A549 (cell line): ENCODE data around the gene SLC16A13. TPM values are rescaled to one million over a fixed set of nuclear protein-coding genes. Genes with fewer than 3 reads are reported as not detected.

Experiments used
- ATAC-seq, 2 experiments: fragments of 200-7000 bp in 1 of 2; fragments of >200 bp in 1 of 2; cut with Nextera tagmentation in 1 of 2; cut with Tn5 transposase in 1 of 2; 3 replicates each; pipeline versions ENCODE4 v1.8.0 to v1.9.1; 2018 to 2020; ENCODE audit warnings: mild to moderate bottlenecking in 1 of 2, moderate library complexity in 1 of 2
- CTCF ChIA-PET: fragments of 300-600 bp; sonication (Branson Sonifier 250); formaldehyde crosslinking; extraction: SDS; loops from one replicate; lab custom pipeline; 2021; ENCODE audit warnings: antibody characterized with exemption, inconsistent platforms; lab: Yijun Ruan, JAX
- POLR2A ChIA-PET: fragments of 350-600 bp; formaldehyde crosslinking; extraction: SDS; loops from one replicate; lab custom pipeline; 2021; ENCODE audit warnings: antibody characterized with exemption, inconsistent platforms; lab: Yijun Ruan, JAX
- DNase-seq, 2 experiments: peaks; one replicate each; pipeline versions ENCODE4 v3.0.0 to v3.0.0-alpha.2; 2011 to 2016; ENCODE audit warnings: low read depth in 1 of 2, low spot score in 1 of 2
- FAIRE-seq: peaks from 2 replicates; lab custom pipeline; 2011; peaks lifted over from hg19 to GRCh38; lab: Jason Lieb, UNC
- H3K27ac ChIP-seq, 2 experiments: fragments of >200 bp; sonication (Bioruptor Twin); formaldehyde crosslinking; 3 replicates each; pipeline ENCODE4 v1.5.1; 2016 to 2017
- H3K4me1 ChIP-seq: fragments of >200 bp; sonication (Bioruptor Twin); formaldehyde crosslinking; 3 replicates; pipeline ENCODE4 v1.6.1; 2016
- H3K4me2 ChIP-seq: fragments of >200 bp; sonication (Bioruptor Twin); formaldehyde crosslinking; 3 replicates; pipeline ENCODE4 v1.6.1; 2016
- H3K4me3 ChIP-seq: fragments of >200 bp; sonication (Bioruptor Twin); formaldehyde crosslinking; 3 replicates; pipeline ENCODE4 v1.5.1; 2016
- H3K9me3 ChIP-seq: fragments of >200 bp; sonication (Bioruptor Twin); formaldehyde crosslinking; 3 replicates; pipeline ENCODE4 v1.6.1; 2016
- BHLHE40 ChIP-seq: IDR thresholded peaks from 2 replicates; pipeline ENCODE4 v1.6.1; 2012; ENCODE audit warnings: low read depth, low read length, inconsistent platforms
- CBX8 ChIP-seq: fragments of 200-600 bp; sonication (generic); IDR thresholded peaks from 2 replicates; pipeline ENCODE4 v1.6.1; 2016
- CHD4 ChIP-seq: fragments of 200-600 bp; sonication (generic); IDR thresholded peaks from 2 replicates; pipeline ENCODE4 v1.6.1; 2016; ENCODE audit warnings: antibody characterized with exemption, mild to moderate bottlenecking, borderline replicate concordance
- EHF ChIP-seq: fragments of 250-450 bp; sonication (Bioruptor Pico); IDR thresholded peaks from 2 replicates; pipeline ENCODE4 v1.5.0; 2020; ENCODE audit warnings: mild to moderate bottlenecking
- FOSB ChIP-seq: fragments of 250-450 bp; sonication (Bioruptor Pico); IDR thresholded peaks from 2 replicates; pipeline ENCODE4 v1.5.0; 2020; ENCODE audit warnings: mild to moderate bottlenecking, moderate library complexity
- FOSL2 ChIP-seq, 2 experiments: fragments of 450-650 bp in 1 of 2; fragments of >200 bp in 1 of 2; sonication (Bioruptor Twin) in 1 of 2; formaldehyde crosslinking; IDR thresholded peaks; 2 replicates each; pipeline versions ENCODE4 v1.5.0 to v1.6.1; 2016 to 2020; ENCODE audit warnings: mild to moderate bottlenecking in 1 of 2, moderate library complexity in 1 of 2
- FOXS1 ChIP-seq: fragments of 250-450 bp; sonication (Bioruptor Pico); IDR thresholded peaks from 2 replicates; pipeline ENCODE4 v1.5.0; 2020; ENCODE audit warnings: mild to moderate bottlenecking, moderate library complexity
- GATA3 ChIP-seq: IDR thresholded peaks from 2 replicates; pipeline ENCODE4 v1.6.1; 2012; ENCODE audit warnings: borderline replicate concordance
- HDAC2 ChIP-seq: fragments of 200-600 bp; sonication (generic); IDR thresholded peaks from 2 replicates; pipeline ENCODE4 v1.6.1; 2016
- JUNB ChIP-seq: fragments of >200 bp; sonication (Bioruptor Twin); formaldehyde crosslinking; IDR thresholded peaks from 2 replicates; pipeline ENCODE4 v1.6.1; 2016
- KDM1A ChIP-seq: fragments of 200-600 bp; sonication (generic); IDR thresholded peaks from 2 replicates; pipeline ENCODE4 v1.6.1; 2016; ENCODE audit warnings: low read depth, mild to moderate bottlenecking
- KDM5A ChIP-seq: fragments of 200-600 bp; sonication (generic); IDR thresholded peaks from 2 replicates; pipeline ENCODE4 v1.6.1; 2016; ENCODE audit warnings: antibody characterized with exemption, mild to moderate bottlenecking
- NPAS2 ChIP-seq: fragments of 250-450 bp; sonication (Bioruptor Pico); IDR thresholded peaks from 2 replicates; pipeline ENCODE4 v1.8.0; 2022; ENCODE audit warnings: mild to moderate bottlenecking, moderate library complexity, borderline replicate concordance
- NR3C1 ChIP-seq: fragments of >200 bp; sonication (Bioruptor Twin); formaldehyde crosslinking; IDR thresholded peaks from 3 replicates; pipeline ENCODE4 v1.6.1; 2017
- RCOR1 ChIP-seq: fragments of 150-350 bp; IDR thresholded peaks from 2 replicates; pipeline ENCODE4 v1.6.1; 2014; ENCODE audit warnings: antibody characterized with exemption, low read length, low read depth
- SREBF2 ChIP-seq: fragments of 450-650 bp; IDR thresholded peaks from 2 replicates; pipeline ENCODE4 v1.6.1; 2014; ENCODE audit warnings: mild to moderate bottlenecking, moderate library complexity
- ZC3H11A ChIP-seq: fragments of 450-650 bp; IDR thresholded peaks from 2 replicates; pipeline ENCODE4 v1.6.1; 2014; ENCODE audit warnings: antibody characterized with exemption, mild to moderate bottlenecking
- ZNF302 ChIP-seq: fragments of 250-450 bp; sonication (Bioruptor Pico); IDR thresholded peaks from 2 replicates; pipeline ENCODE4 v1.9.0; 2021; ENCODE audit warnings: inconsistent platforms, mild to moderate bottlenecking, moderate library complexity
- ZSCAN20 ChIP-seq: fragments of 250-450 bp; sonication (Bioruptor Pico); IDR thresholded peaks from 2 replicates; pipeline ENCODE4 v1.8.0; 2022; ENCODE audit warnings: mild to moderate bottlenecking, moderate library complexity
- WGBS: methylation state at CpG from one replicate; pipeline ENCODE4 v1.1.6; 2017; ENCODE audit errors: missing lambda C conversion rate; 5-methylcytosine and 5-hydroxymethylcytosine counted together
- polyA plus RNA-seq, 4 experiments: library from polyadenylated mRNA; depleted of rRNA in 3 of 4; stranded (reverse); fragments of >200 nt; fragmentation: RNase III in 1 of 4; extraction: RNeasy Plus Mini Kit Qiagen cat#74134 plus additional on column Dnase treatment in 1 of 4; gene quantifications; 2 replicates in 3 of 4; 3 replicates in 1 of 4; pipeline ENCODE4 v1.2.3, GENCODE V29; 2011 to 2017
- TF ChIP-seq, protein P1 (sequence below): fragments of 200-600 bp; sonication (generic); IDR thresholded peaks from 2 replicates; pipeline ENCODE4 v1.6.1; 2016; ENCODE audit warnings: antibody characterized with exemption, mild to moderate bottlenecking, moderate library complexity
- TF ChIP-seq, protein P2 (sequence below): IDR thresholded peaks from 2 replicates; pipeline ENCODE4 v1.6.1; 2012; ENCODE audit warnings: low read depth, borderline replicate concordance
- TF ChIP-seq, protein P3 (sequence below): IDR thresholded peaks from 2 replicates; pipeline ENCODE4 v1.6.1; 2012
- TF ChIP-seq, protein P4 (sequence below): fragments of 450-650 bp; IDR thresholded peaks from 2 replicates; pipeline ENCODE4 v1.6.1; 2014; ENCODE audit warnings: antibody characterized with exemption
- TF ChIP-seq, protein P5 (sequence below): fragments of >200 bp; sonication (Bioruptor Twin); formaldehyde crosslinking; IDR thresholded peaks from 2 replicates; pipeline ENCODE4 v1.6.1; 2016
- TF ChIP-seq, protein P6 (sequence below): fragments of 250-450 bp; sonication (Bioruptor Pico); IDR thresholded peaks from 2 replicates; pipeline ENCODE4 v1.5.0; 2021; ENCODE audit warnings: mild to moderate bottlenecking, moderate library complexity, borderline replicate concordance

SLC16A13 gene
- polyA plus RNA-seq, 2 of the 4 experiments (the other 2 are of a cell fraction): 8.0 to 10.9 TPM

DNA sequence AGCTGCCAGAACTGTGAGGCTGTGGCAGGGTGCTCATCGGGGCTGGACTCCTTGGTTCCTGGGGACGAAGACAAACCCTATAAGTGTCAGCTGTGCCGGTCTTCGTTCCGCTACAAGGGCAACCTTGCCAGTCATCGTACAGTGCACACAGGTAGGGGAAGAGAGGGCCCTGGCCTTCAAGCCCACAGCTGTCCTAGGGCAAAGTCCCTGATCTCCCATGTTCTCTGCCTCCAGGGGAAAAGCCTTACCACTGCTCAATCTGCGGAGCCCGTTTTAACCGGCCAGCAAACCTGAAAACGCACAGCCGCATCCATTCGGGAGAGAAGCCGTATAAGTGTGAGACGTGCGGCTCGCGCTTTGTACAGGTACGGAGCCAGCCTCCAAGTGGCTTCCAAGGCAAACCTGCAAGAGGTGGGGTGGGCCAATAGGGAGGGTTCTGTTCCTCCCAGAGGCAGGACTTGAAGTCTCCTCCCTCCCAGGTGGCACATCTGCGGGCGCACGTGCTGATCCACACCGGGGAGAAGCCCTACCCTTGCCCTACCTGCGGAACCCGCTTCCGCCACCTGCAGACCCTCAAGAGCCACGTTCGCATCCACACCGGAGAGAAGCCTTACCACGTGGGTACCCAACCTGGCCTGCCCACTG, 9.2 kb upstream of the SLC16A13 start (continued):
- TF ChIP-seq, protein P1, sequence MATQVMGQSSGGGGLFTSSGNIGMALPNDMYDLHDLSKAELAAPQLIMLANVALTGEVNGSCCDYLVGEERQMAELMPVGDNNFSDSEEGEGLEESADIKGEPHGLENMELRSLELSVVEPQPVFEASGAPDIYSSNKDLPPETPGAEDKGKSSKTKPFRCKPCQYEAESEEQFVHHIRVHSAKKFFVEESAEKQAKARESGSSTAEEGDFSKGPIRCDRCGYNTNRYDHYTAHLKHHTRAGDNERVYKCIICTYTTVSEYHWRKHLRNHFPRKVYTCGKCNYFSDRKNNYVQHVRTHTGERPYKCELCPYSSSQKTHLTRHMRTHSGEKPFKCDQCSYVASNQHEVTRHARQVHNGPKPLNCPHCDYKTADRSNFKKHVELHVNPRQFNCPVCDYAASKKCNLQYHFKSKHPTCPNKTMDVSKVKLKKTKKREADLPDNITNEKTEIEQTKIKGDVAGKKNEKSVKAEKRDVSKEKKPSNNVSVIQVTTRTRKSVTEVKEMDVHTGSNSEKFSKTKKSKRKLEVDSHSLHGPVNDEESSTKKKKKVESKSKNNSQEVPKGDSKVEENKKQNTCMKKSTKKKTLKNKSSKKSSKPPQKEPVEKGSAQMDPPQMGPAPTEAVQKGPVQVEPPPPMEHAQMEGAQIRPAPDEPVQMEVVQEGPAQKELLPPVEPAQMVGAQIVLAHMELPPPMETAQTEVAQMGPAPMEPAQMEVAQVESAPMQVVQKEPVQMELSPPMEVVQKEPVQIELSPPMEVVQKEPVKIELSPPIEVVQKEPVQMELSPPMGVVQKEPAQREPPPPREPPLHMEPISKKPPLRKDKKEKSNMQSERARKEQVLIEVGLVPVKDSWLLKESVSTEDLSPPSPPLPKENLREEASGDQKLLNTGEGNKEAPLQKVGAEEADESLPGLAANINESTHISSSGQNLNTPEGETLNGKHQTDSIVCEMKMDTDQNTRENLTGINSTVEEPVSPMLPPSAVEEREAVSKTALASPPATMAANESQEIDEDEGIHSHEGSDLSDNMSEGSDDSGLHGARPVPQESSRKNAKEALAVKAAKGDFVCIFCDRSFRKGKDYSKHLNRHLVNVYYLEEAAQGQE: no peak
- TF ChIP-seq FOSB (CRISPR knock-in tag) (no peak), NR3C1 (no peak), HDAC2 (no peak), JUNB (no peak), KDM5A (no peak)
- TF ChIP-seq, protein P2, sequence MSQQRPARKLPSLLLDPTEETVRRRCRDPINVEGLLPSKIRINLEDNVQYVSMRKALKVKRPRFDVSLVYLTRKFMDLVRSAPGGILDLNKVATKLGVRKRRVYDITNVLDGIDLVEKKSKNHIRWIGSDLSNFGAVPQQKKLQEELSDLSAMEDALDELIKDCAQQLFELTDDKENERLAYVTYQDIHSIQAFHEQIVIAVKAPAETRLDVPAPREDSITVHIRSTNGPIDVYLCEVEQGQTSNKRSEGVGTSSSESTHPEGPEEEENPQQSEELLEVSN: no peak
- TF ChIP-seq, protein P3, sequence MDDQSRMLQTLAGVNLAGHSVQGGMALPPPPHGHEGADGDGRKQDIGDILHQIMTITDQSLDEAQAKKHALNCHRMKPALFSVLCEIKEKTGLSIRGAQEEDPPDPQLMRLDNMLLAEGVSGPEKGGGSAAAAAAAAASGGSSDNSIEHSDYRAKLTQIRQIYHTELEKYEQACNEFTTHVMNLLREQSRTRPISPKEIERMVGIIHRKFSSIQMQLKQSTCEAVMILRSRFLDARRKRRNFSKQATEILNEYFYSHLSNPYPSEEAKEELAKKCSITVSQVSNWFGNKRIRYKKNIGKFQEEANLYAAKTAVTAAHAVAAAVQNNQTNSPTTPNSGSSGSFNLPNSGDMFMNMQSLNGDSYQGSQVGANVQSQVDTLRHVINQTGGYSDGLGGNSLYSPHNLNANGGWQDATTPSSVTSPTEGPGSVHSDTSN: no peak

DNA sequence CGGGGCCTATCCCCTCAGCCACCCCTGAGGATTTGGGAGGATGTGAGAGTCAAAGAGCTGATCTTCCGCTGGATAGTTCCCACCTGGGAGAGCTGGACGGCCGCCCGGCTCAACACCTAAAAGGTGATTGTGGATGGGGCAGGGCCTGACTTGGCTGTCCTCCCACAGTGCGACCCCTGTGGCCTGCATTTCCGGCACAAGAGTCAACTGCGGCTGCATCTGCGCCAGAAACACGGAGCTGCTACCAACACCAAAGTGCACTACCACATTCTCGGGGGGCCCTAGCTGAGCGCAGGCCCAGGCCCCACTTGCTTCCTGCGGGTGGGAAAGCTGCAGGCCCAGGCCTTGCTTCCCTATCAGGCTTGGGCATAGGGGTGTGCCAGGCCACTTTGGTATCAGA, 8.5 kb upstream of the SLC16A13 start:
- no peak for ATAC-seq
- H3K4me3 ChIP-seq: no peak overlapping the region
- WGBS: 81% methylated on average over 11 of the region's 13 CpGs
- POLR2A ChIA-PET: no interaction called here
- CTCF ChIA-PET: interaction anchor here (0.7 to 3.1 kb wide), 5 partner anchors 11 to 113 kb away, joined by 3 to 20 read pairs (median 4); no protein-coding TSS in a partner anchor
- TF ChIP-seq BHLHE40: no peak
- no peak for TF ChIP-seq ZNF302
- no peak for TF ChIP-seq KDM5A
- TF ChIP-seq CHD4: no peak
- no peak for FAIRE-seq
- H3K9me3 ChIP-seq: no peaks in the 10 kb centered on the region
- no peaks in the 10 kb centered on the region for H3K4me1 ChIP-seq
- no peak overlapping the region for H3K27ac ChIP-seq
- DNase-seq: no peak
- no peak overlapping the region for H3K4me2 ChIP-seq

DNA sequence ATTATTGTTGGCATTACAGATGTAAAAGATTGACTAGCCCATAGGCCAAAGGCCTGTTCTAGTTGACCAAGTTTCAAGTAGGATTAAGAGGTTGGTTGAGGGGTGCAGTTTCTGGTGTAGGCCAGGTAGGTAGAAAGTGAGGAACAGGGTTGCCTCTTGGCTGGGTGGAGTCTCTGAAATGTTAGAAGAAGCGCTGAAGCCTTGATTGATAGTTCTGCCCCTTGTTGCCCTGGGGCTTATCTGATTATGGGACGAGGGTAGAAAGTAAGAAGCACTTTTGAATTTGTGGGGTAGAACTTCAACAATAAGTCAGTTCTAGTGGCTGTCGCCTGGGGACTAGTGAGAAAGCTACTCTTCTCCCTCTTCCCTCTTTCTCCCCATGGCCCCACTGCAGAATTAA, 6.7 kb upstream of the SLC16A13 start:
- POLR2A ChIA-PET: no interaction called here
- TF ChIP-seq FOXS1 (CRISPR knock-in tag) (no peak), EHF (CRISPR knock-in tag) (no peak), ZC3H11A (no peak), RCOR1 (no peak), NPAS2 (CRISPR knock-in tag) (no peak), CBX8 (no peak), ZSCAN20 (CRISPR knock-in tag) (no peak), FOSB (CRISPR knock-in tag) (no peak), SREBF2 (no peak), KDM1A (no peak), GATA3 (no peak), FOSL2 (IDR thresholded peaks at IDR 0.05) (no peak), FOSL2 (CRISPR knock-in tag; IDR thresholded peaks at IDR 0.05) (no peak)
- TF ChIP-seq, protein P4, sequence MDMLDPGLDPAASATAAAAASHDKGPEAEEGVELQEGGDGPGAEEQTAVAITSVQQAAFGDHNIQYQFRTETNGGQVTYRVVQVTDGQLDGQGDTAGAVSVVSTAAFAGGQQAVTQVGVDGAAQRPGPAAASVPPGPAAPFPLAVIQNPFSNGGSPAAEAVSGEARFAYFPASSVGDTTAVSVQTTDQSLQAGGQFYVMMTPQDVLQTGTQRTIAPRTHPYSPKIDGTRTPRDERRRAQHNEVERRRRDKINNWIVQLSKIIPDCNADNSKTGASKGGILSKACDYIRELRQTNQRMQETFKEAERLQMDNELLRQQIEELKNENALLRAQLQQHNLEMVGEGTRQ: no peak
- TF ChIP-seq, protein P2: no peak
- TF ChIP-seq, protein P5, sequence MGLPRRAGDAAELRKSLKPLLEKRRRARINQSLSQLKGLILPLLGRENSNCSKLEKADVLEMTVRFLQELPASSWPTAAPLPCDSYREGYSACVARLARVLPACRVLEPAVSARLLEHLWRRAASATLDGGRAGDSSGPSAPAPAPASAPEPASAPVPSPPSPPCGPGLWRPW: no peak
- TF ChIP-seq, protein P6, sequence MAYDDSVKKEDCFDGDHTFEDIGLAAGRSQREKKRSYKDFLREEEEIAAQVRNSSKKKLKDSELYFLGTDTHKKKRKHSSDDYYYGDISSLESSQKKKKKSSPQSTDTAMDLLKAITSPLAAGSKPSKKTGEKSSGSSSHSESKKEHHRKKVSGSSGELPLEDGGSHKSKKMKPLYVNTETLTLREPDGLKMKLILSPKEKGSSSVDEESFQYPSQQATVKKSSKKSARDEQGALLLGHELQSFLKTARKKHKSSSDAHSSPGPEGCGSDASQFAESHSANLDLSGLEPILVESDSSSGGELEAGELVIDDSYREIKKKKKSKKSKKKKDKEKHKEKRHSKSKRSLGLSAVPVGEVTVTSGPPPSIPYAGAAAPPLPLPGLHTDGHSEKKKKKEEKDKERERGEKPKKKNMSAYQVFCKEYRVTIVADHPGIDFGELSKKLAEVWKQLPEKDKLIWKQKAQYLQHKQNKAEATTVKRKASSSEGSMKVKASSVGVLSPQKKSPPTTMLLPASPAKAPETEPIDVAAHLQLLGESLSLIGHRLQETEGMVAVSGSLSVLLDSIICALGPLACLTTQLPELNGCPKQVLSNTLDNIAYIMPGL (CRISPR knock-in tag): no peak

More for the DNA sequence above, 6.7 kb upstream of the SLC16A13 start:
- Histone ChIP-seq H3K4me3 (no peak overlapping the region), H3K27ac (no peak overlapping the region), H3K4me2 (no peak overlapping the region), H3K4me1 (no peaks in the 10 kb centered on the region), H3K9me3 (no peaks in the 10 kb centered on the region)
- 63% methylated on average over 3 of the region's 3 CpGs for WGBS
- ATAC-seq (no peak), FAIRE-seq (no peak), DNase-seq (no peak)
- CTCF ChIA-PET: interaction anchor here (3.1 kb wide), 1 partner anchor 17 kb away, joined by 20 read pairs; no protein-coding TSS in a partner anchor
